GM18507 (cell line): ENCODE data around the gene SOBP.
A peak's percentile ranks its signal among the peaks of the same experiment; 100 is the strongest.
"Not testable (repeated sequence)": the region's sequence is repeated elsewhere in the genome, so short reads cannot be mapped to it uniquely, and the experiment has no call there.

Source experiments
- DNase-seq: peaks from one replicate; pipeline ENCODE4 v3.0.0; 2011; ENCODE audit warnings: low read depth; ENCODE audit not compliant: insufficient read length; ENCODE audit errors: extremely low spot score
- FAIRE-seq: peaks from 2 replicates; lab custom pipeline; 2011; peaks lifted over from hg19 to GRCh38; lab: Jason Lieb, UNC

SOBP gene, protein sequence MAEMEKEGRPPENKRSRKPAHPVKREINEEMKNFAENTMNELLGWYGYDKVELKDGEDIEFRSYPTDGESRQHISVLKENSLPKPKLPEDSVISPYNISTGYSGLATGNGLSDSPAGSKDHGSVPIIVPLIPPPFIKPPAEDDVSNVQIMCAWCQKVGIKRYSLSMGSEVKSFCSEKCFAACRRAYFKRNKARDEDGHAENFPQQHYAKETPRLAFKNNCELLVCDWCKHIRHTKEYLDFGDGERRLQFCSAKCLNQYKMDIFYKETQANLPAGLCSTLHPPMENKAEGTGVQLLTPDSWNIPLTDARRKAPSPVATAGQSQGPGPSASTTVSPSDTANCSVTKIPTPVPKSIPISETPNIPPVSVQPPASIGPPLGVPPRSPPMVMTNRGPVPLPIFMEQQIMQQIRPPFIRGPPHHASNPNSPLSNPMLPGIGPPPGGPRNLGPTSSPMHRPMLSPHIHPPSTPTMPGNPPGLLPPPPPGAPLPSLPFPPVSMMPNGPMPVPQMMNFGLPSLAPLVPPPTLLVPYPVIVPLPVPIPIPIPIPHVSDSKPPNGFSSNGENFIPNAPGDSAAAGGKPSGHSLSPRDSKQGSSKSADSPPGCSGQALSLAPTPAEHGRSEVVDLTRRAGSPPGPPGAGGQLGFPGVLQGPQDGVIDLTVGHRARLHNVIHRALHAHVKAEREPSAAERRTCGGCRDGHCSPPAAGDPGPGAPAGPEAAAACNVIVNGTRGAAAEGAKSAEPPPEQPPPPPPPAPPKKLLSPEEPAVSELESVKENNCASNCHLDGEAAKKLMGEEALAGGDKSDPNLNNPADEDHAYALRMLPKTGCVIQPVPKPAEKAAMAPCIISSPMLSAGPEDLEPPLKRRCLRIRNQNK

DNA sequence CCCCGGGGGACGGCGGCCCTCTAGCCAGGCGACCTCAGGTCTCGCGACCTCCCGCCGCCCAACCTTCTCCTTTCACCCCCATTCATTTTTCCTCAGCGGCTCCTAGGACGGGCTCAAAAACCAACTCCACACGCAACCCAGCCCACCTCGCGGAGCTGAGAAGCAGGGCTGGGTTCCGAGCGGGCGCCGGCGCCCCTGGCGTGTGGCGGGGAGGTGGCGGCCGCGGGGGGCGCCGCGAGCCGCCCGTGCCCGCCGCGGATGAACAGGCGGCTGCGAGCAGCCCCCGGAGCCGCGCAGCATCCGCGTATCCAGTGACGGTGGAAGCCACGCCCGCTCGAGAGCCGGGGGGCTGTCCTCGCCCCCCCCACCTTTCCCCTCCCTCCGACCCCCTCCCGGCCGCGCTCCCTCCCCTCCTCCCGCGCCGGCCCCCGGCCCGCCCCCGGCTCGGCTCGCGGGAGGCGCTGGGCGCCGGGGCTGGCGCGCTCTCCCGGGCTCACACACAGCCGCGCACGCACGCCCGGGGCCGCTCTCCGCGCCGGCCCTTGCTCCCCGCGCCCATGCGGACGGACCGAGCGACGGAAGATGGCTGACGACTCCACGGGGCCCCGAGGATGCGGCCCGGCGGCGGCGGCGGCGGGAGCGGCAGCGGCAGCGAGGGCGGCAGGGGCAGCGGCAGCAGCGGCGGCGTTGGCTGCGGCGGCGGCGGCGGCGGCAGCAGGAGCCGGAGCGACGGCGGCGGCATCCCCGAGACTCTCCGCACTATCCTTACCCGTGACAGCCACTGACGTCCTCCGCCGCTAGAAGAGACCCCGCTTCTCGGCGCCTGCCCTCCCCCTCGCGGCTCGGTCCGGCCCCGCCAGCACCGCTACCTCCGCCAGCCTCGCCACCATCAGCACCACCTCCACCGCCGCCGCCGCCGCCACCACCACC is at the start of gene SOBP:
Gene SOBP, plus strand, starts transcription at position 482 of the 930 bp plus-strand sequence. CDS start 500 bp downstream, outside the sequence.
- DNase-seq (peak; percentile 9), FAIRE-seq (no peak)

DNA sequence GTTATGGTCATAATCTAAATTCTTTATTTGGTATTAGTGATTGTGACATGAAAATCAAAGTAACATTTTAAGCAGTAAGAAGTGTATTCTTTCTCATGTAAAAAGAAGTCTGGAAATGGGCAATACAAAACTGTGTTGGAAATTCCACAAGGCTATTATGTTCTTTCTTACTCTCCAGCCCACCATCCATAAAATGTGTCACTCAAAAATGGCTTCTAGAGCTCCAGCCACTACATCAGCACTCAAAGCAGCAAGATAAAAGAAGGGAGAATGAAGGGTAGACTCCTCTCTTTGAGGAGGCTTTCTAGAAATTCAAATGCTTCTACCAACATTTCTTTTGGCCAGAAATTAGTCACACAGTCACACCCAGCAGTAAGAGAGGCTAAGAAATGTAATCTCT is 49.0 kb upstream of the SOBP start:
- no peak for FAIRE-seq
- no peak for DNase-seq

DNA sequence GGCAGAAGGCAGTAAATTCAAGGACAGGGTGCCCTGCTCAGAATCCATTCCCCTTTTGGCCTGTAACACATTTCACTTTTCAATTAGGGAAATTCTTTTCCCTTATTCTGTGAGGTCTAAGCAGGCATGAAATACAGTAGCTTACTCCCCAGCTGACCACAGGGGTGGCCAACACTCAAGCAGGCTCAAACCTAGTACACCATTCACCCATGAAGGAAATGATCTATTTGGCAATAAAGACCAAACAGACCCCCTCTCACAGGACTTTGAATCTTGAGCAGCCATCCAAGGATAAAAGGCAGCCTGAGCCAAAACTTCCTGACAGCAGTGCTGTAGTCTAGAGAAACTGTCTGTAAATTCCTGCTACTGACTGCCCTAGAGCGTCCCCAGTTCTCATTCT is 48.2 kb upstream of the SOBP start:
- no peak for FAIRE-seq
- DNase-seq: no peak

DNA sequence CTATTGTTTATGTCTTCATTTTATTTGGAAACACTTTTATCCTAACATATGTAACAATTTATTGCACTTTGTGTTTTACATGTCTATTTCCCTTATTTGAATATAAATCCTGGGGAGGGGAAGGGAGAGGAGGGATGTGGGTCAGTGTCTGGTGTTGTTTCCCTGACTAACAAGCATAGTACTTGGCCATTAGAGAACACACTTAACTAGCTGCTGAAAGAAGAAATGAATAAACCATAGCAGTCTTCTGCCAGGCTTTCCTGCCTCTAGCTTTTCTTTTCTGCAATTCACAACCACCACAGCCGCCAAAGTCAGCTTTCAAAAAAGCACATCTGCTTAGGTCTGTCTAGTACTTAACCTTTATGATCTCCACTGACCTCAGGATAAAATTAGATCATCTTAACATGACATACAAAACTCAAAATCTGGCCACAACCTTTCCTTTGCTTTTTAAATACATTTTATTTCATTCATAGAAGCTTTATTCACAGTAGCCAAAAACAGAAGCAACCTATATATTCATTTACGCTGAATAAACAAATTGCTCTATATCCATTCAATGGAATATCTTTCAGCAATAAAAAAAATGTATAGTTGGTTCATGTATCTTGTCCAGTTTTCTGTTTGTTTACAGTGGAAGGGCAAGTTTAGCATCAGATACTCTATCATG is 46.8 kb upstream of the SOBP start:
- DNase-seq (no peak), FAIRE-seq (no peak)

DNA sequence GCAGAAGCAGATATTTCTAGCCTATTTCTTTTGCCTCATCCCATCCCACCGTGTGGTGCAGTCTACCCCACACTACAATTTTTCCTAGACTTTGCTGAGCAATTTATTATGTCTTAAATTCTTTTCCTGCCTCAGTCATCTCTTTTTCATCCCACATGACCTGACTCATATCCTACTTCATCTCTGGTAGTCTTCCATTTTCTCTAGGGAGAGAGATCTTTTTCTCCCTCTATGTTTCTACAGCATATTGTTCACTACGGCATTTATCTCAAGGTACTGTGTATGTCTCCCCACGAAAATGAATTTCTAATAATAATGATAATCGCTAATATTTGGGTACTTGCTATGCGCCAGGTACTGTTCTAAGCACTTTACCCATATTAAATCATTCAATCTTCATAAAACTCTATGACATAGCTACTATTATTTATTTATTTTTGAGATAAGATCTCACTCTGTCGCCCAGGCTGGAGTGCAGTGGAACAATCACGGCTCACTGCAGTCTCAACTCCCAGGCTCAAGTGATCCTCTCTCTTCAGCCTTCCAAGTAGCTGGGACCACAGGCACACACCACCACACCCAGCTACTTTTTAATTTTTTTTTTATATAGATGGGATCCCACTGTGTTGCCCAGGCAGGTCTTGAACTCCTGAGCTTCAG is 46.2 kb upstream of the SOBP start:
- DNase-seq: no peak
- FAIRE-seq: no peak

DNA sequence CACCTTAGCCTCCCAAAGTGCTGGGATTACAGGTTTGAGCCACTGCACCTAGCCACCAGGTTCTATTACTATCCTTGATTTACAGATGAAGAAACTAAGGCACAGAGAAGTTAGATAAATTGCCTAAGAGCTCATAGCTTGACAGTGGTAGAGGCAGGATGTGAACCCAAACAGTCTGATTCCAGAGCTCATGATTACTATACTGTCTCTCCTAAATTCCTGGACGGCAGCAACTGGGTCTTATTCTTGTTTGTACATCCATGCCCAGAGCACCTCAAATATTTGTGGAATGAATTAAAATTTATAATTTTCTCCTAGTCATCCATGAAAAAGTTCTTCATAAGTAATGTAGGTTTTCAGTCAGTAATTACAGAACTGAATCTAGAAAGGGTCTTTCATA is 45.6 kb upstream of the SOBP start:
- FAIRE-seq (no peak), DNase-seq (no peak)

DNA sequence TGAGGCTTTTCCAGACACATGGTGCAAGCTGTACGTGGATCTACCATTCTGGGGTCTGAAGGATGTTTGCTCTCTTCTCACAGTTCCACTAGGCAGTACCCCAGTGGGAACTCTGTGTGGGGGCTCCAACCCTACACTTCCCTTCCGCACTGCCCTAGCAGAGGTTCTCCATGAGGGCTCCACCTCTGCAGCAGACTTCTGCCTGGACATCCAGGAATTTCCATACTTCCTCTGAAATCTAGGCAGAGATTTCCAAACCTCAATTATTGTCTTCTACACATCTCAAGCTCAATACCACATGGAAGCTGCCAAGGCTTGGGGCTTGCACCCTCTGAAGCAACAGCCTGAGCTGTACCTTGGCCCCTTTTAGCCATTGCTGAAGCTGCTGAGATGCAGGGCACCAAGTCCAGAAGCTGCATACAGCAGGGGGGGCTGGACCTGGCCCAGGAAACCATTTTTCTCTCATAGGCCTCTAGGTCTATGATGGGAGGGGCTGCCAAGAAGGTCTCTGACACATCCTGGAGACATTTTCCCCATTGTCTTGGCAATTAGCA is 42.2 kb upstream of the SOBP start:
- DNase-seq (no peak), FAIRE-seq (no peak)

DNA sequence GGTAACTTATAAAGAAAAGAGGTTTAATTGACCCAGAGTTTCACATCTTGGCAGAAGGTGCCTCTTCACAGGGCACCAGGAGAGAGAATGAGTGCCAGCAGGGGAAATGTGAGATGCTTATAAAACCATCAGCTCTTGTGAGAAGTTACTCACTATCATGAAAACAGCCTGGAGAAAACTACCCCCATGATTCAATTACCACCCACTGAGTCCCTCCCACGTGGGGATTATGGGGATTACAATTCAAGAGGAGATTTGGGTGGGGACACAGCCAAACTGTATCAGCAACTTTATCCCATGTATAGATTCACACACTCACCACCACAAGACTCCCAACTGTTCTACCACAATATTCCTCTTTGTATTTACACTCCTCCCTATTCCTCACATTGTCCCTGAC is 41.1 kb upstream of the SOBP start:
- FAIRE-seq: no peak
- no peak for DNase-seq

DNA sequence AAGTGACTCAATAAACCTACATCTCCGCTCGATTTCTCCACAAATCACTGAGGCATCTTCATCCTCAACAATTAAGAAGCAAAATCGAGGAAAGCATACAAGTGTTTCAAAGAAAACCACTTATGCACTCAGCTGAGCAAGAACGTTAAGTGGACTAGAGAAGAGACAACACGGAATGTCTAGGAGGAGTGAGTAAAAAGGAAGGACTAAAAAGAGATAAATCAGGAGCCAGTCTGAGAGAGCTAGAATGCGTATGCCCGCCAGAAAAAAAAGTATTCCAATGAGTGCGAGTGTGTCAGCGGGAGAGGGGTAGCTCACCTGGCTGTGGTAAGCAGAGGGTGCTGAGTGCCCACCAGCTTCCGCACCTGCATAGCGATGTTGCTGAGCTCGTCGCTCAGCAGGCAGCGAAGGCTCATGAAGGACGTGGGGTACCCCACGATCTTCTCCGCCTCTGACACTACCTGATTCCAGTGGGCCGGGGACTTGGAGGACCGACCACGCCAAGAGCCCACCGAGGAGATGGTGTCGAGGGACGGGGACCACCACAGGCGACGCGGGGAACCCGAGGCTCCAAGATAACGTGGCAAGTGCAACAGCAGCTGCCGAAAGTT is 31.1 kb upstream of the SOBP start:
- DNase-seq: peak; percentile 8
- no peak for FAIRE-seq

DNA sequence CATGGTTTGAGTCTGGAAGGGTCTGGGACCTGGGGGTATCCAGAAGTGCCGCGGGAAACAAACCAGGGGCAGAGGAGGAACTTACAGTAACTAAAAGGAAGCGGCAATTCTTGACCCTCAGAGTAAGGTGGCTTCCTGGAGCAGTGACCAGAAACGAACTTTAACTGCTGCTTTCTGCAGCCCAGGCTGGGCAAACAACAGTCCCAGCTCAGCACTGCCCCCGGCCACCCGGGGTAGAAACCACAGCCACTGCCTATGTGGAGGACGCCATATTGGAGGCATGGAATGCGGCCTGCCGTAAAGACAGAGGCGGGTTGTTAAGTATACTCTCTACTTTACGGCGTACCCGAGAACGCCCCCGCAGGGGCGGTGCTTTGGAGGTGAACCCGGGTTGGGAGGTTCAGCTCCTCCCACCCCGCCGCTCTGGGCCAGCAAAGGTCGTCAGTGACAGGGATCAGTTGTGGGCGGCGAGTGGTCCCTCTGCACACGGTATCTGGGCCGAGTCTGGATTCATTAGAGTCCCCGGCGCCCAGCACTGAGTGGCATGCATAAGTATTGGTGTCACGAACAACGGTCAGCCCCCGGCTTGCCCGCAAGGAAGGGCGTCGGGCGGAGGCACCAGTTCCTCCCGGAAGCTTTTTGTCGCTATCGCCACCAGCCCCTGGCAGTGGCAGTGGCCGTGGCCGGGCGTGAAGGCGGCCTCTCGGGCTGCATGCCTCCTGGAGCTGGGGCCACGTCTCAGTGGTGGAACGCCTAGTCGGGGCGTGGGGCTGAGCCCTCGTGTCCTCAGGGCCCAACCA is 30.4 kb upstream of the SOBP start, which contains the start of gene PDSS2:
Gene PDSS2, minus strand, starts transcription at position 282 of the 800 bp plus-strand sequence. Its CDS starts 279 bp downstream, at position 3.
- DNase-seq (peak; percentile 98), FAIRE-seq (peak; percentile 97)

DNA sequence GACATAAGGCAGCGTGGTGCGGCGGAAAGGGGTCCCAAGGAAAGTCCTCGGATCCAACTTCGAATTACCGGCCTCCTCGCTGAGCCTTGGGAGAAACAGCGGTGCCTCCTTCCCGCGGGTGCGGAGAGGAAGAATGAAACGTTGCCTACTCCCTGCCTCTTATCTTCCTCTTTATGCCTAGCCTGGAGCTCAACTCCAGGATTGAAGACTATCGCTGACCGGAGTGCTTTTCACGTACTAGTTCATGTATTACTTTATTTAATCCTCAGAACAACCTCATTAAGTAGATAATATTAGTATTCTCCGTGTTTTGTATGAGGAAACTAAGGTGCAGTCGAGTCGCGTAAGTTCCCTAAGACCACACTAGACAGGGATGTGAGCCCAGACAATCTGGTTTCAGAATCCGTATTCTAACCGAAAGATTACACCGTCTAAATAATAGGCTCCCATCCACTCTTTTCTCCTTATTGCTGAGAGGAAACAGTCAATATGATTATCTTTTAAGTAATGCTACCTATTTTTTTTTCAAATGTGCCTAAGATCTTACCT is 29.8 kb upstream of the SOBP start:
- DNase-seq (no peak), FAIRE-seq (no peak)

DNA sequence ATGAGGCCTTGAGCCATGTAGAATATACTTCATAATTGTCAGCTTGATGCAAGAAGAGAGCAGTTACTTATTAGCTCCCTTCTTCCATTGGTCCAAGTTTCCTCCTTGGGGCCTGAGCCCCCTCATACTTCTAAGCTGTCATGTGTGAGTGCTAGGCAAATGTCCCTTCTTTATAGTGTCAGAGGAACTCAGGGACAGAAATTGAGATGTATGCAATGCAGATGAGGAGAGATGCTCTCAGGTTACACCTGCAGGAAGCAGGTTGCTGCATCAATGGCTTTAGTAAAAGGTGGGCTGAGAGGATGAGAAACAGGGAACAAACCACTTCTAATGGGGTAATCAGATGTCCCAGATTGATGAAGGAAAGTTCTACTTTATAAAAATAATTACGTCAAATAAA is 23.9 kb upstream of the SOBP start:
- DNase-seq (no peak), FAIRE-seq (peak; percentile 29)

DNA sequence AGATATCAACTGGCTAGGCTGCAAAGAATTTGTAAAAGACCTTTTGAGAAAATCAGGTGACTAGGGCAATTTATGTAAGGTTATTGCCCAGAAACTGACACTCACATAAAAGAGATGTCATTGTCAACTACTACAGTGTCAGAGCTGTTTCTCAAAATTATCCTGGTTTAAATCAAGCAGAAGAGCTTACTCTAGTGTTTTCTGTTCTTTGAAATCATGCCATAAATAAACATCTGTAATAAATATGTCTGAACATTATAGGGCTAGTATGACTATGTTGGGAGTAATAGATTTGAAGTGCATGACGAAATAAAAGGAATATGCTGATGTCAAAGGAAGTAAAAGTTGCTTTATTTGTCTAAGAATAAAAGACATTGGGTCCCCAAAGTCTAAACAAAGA is 19.6 kb upstream of the SOBP start:
- FAIRE-seq: no peak
- no peak for DNase-seq

DNA sequence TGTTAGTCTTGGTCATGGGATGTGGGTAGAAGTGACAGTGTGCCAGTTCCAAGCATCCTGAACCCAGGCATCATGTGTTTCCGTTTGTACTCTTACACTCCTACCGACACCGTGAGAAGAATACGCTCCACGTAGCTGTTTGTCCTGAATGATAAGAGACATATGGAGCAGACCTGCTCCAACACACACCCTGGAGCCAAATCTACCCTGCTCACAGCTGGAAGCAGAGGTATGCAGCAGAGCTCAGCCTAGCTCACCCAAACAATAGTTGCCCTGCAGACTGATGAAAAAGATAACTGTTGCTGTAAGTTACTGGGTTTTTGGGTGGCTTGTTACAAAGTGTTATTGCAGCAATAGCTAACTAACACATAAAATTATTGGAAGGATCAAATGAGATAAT is 16.3 kb upstream of the SOBP start:
- DNase-seq: no peak
- FAIRE-seq: no peak

DNA sequence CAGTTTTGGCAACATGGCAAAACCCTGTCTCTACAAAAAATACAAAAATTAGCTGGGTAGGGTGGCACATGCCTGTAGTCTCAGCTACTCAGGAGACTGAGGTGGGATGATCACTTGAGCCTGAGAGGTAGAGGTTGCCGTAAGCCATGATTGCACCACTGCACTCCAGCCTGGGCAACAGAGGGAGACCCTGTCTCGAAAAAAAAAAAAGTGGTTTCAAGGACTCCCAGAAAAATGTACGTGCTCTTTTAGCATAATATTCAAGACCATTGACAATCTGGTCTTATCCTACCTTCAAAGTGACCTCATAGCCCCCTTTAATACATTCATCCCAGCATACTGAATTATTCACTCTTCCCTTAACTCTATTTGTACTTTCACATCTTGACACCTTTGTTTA is 14.6 kb upstream of the SOBP start:
- FAIRE-seq, DNase-seq: not testable (repeated sequence)

DNA sequence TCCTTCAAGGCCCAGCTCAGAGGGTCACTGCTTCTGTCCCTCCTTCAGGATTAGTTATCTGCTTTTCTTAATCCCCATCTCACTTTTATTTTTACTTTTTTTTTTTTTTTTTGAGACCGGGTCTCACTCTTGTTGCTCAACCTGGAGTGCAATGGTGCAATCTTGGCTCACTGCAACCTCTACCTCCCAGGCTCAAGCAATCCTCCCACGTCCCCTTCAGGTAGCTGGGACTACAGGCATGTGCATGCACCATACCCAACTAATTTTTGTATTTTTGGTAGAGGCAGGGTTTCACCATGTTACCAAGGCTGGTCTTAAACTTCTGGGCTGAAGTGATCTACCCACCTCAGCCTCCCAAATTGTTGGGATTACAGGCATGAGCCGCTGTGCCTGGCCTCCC is 14.1 kb upstream of the SOBP start:
- DNase-seq, FAIRE-seq: not testable (repeated sequence)
